OCI-LY3 (cell line): Measurements from ENCODE around the gene DCPS.

ENCODE experiments used
- CTCF ChIP-seq: fragments of 200-600, 300-600 bp; sonication (generic); IDR thresholded peaks from 2 replicates; pipeline ENCODE4 v1.5.1; 2014; ENCODE audit warnings: antibody characterized with exemption, low read length, low read depth
- EZH2phosphoT487 ChIP-seq: fragments of 200-600 bp; shearing (Covaris generic); IDR thresholded peaks from 2 replicates; pipeline ENCODE4 v1.6.1; 2018; ENCODE audit warnings: antibody characterized with exemption, mixed run types, low read depth

GRCh38 chr11:126336671-126337101 is 32.8 kb downstream of the DCPS start:
- TF ChIP-seq CTCF (no peak), EZH2phosphoT487 (no peak)
